ENCODE results near the gene PRM2.
A peak's percentile ranks its signal among the peaks of the same experiment; 100 is the strongest.

The PRM2 gene

DNA sequence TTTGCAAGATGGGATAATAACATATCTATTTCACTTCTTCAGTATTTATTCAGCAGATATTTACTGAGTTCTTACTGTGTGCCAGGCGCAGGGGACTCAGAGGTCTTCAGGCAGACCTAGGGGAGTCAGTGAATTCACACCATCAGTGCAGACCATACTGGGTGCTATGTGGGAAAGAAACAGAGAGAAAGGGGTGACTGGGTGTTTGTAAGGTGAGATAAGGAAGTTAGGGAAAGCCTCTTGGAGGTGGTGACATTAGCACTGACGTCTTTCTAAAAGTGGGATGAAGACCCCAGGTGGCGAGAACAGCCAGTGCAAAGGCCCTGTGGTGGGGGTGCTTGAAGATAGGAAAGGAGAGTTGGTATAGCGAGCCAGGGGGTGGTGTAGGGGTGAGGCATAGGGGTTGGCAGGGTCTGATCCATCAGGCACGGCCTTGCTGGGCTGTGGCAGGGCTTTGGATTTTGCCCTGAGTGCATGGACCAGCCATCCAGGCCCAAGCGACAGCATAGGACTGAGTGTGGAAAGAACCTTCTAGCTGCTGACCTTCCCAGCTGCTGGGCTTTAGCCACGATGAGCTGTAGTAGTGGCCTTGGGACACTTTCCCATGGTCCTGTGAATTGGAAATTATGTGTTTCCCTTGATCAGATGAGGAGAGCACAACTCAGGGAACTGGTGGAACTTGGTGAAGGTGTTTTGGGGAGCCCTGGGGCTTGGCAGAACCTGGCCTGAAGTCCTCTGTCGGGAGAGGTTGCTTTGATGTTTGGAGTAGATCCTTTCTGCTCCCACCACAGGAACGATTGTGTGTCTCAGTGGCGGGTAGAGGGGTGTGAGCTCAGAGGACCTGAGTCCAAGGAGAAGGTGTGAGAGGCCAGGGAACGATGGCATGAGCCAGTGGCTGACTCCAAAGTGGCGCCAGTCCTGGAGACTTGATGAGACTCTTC is 16.4 kb downstream of the PRM2 start:
- DNase-seq, result no peak

DNA sequence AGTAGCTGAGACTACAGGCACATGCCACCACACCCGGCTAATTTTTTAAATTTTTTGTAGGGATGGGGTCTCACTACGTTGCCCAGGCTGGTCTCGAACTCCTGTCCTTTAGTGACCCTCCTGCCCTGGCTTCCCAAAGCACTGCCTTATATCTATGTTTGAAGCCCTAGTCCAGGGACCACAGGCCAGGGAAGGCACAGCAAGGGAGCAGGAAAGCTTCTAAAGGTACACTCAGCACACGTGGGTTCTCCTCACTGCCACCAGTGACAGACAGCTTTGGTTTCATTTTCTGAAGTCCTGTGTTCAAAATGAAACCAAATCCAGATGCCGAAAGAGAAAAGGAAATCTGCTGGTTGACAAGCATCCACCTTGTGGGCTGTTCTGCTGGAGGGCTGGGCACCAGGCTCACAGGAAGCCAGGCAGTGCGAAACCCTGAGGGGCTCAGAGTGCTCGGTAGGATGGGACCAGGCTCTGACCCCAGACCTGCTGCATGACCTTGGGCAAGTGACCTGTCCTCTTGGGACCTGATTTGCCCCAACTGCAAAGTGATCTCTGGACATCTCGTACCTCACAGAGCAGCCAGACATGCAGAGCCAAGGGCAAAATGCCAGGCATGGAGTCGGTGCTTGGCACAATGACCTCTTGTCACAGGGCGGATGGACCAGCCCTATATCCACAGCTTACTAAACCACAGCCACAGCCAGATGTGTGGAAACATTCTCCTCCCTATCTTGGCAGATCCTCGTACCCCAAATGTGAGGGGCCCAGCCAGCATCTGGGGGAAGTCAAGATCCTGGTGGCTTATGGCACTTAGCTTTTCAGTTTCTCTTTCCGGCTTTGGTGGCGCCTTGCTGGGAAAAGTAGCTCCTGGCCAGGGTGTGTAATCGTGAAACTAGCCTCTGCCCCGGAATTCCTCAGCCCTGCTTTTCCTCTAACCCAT is 17.5 kb downstream of the PRM2 start:
- DNase-seq, result no peak

DNA sequence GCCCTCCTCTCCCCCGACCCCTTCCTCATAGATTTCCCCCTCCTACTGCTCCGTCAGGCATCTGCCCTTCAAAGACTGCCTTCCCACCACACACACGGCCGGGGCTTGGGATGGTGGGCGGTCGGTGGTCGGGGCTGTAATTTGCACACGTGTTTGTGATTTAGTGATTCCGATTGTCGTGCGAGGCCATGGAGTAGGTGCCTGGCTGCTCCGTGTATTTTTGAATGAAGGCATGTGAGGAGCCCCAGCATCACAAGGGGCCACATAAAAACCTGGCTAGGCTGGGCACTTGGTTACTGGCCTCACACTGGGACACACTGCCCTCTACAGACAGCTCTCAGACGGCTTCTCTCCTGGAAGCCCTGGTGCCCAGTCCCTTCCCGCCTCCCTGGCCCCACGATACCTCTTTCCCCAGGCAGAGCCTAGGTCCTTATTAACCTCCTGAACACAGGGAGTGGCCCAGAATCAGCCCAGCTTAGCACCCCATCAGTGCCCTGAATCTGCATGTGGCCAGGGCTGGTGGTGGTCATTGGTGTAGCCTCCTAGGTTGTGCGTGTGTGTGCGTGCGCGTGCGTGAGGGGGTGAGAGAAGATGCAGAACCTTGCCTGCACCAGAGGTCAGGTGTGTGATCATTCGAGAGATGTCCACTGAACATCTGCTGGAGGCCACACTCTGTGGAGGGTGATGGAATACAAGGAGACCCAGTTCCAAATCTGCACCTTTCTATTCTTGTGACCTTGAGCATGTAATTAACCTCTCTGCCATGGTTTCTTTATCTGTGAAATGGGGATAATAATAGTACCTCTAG is 18.9 kb downstream of the PRM2 start:
- DNase-seq, result peak; percentile 48

DNA sequence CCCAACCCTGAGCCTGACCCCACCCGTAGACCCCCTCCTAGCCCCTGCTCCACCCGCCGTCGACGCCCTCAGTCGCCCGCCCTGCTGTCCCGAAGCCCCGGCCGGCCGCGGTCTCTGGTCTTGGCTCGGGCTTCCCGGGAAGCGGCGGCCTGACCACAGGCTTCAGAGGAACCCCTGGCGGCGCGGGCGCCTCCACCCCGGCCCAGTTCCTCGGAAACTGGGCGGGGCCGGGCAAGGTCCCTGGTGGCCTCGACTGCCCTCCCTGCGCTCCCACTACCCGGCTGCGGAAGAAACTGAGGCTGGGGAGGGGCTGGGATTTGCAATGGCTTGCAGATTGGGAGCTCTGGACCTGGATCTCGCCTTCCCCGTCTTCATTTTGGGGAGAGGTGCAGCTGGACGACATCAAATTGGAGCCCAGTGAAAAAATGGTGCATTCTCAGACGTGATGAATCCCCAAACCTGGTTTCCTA is 19.6 kb downstream of the PRM2 start:
- DNase-seq, result no peak

DNA sequence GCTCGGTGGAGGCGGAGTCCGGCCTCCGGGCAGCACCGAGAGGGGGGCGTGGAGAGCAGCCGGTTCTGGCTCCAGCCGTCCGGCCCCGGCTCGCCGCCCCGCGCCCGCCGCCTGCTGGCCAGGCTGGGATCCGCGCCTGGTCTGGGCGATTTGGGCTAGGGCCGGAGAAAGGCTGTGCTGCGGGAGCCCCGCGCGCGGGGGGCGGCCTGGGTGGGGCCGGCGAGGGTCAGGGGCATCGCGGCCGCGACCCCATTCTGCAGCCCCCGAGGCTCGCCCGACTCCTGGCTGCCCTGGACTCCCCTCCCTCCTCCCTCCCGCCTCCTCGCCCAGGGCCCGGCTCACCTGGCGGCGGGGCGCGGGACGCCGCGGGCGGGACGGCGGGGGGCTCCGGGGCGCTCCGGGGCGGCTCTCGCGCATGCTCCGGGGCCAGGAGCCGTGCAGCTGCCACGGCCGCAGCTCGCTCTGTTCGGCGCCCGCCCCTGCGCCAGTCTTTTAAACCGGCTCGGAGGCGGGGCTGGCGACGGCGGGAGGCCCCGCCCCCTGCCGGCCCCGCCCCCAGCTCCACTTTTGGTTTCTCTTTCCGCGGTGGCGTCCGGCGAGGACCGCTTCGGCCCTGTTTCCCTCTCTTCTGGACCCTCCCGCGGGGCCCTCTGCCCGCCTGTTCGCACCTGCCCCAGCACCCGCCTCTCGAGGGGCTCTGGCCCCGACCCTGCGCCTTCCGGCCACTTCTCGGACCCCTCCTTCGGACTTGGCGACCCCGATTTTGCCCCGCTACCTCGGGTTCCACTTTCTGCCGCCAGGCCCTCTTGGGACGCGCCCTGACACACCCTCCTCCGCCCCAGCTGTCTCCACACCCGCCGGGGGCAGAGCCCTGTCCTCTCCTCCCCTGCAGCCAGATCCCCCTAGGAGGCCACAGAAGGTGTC is 20.3 kb downstream of the PRM2 start, which contains the start of gene SOCS1:
TSS of gene SOCS1 (minus strand) at position 468 of the 924 bp plus-strand sequence. CDS start 726 bp downstream, outside the sequence.
- peak; percentile 48 for DNase-seq

DNA sequence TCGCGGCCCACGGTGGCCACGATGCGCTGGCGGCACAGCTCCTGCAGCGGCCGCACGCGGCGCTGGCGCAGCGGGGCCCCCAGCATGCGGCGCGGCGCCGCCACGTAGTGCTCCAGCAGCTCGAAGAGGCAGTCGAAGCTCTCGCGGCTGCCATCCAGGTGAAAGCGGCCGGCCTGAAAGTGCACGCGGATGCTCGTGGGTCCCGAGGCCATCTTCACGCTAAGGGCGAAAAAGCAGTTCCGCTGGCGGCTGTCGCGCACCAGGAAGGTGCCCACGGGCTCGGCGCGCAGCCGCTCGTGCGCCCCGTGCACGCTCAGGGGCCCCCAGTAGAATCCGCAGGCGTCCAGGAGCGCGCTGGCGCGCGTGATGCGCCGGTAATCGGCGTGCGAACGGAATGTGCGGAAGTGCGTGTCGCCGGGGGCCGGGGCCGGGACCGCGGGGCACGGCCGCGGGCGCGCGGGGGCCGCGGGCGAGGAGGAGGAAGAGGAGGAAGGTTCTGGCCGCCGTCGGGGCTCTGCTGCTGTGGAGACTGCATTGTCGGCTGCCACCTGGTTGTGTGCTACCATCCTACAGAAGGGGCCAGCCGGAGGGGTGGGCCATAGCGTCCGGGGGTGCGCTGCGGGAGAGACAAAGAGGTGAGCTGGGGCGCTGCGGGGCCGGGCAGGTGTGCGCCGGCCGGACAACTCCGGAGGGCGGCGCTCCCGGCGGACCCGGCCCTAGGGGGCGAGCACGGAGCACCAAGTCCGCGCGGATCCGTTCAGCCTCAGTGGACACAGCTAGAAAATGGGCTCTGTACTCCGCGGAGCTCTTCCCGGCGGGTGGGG is 21.2 kb downstream of the PRM2 start:
- no peak for DNase-seq

DNA sequence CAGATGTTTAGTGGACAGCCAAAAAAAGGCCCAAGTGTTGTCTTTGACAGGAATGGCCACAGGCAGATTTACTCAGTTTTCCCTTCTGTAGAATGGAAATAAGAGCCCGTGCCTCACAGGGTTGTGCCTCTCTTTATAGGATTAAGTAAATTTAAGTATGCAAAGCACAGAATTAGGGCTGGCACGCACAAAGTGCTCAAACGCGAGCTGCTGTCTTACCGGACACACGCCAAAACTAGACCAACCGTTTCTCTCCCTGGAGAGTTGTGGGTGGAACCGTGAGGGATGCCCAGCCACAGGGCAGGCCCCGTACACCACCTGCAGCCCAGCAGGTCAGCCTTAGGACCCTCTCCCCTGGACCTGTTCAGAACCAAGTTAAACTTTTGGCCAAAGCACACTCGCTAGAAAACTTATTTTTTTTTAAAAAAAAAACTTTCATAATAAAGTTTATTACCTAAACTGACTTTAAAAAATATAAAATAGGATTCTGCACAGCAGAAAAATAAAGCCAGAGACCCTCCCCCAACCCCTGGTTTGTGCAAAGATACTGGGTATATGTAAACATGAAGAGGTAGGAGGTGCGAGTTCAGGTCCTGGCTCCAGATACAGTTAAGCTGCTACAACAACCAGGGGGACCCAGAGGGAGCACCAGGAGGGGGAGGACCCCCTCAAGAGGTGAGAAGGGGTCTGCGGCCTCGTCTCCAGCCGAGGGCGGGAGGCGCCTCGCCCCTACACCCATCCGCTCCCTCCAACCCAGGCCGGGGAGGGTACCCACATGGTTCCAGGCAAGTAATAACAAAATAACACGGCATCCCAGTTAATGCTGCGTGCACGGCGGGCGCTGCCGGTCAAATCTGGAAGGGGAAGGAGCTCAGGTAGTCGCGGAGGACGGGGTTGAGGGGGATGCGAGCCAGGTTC is 22.0 kb downstream of the PRM2 start:
- DNase-seq, result no peak

DNA sequence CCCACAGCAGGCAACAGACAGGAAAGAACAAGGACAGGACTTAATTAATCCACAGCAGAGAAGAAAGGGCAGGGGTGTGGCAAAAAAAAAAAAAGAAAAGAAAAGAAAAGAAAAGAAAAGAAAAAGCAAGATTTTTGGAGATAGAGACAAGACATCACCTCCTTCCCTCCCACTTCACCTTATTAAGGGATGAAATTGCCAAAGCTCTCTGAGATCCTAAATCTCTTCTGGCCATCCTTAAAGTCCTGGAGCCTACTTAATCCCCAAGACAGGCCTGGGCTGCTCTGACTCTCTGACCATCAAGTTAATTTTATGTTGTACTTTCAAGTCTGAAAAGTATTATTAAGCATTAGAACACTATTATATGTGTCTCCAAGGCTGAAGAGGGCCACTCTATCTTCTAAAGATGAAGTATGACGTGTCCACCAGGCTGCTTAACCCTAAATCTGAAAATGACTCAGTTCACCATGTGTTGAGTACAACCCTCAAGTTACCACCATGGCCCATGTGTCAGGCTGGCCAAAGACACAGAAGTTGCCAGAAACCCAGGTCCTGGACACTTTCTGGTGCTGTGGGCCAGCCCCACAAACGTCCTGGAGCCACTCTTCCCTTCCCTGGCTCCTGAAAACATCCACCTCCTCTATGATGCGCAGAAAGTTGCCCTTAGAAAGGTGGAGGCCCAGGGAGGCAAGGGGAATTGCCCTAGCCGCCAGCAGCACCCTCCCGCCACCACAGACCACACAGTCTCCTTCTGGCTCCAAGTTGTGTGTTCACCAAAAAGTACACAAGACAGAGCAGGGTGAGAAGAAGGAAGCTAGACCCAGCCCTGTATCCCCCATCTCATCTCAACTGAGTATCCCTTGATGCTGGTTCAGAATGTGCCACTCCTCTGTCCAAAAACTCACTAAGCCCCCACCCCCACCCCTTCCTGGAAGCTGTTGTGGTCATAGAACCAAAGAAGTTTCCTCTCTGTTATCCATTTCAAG is 23.0 kb downstream of the PRM2 start:
- DNase-seq, result no peak

DNA sequence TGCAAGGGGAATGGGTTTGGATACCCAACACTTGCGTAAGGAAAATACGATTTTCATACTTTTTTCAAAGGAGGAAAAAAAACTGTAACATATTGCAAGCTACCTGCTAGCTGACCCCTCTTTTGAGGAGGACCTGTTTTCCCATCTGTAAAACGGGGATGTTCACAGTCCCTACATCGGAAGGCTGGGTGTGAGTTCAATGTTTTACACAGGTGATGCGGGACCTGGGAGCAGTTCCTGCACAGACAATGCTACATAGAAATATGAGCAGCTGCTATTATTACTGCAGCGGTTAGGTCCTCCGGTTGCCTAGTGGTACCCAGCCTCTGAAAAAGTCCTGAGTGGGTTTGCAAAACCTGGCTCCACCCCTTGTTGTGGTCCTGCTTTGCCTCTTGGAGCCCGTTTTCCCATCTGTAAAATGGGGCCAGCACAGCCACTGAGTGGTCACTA is 23.8 kb downstream of the PRM2 start:
- no peak for DNase-seq

DNA sequence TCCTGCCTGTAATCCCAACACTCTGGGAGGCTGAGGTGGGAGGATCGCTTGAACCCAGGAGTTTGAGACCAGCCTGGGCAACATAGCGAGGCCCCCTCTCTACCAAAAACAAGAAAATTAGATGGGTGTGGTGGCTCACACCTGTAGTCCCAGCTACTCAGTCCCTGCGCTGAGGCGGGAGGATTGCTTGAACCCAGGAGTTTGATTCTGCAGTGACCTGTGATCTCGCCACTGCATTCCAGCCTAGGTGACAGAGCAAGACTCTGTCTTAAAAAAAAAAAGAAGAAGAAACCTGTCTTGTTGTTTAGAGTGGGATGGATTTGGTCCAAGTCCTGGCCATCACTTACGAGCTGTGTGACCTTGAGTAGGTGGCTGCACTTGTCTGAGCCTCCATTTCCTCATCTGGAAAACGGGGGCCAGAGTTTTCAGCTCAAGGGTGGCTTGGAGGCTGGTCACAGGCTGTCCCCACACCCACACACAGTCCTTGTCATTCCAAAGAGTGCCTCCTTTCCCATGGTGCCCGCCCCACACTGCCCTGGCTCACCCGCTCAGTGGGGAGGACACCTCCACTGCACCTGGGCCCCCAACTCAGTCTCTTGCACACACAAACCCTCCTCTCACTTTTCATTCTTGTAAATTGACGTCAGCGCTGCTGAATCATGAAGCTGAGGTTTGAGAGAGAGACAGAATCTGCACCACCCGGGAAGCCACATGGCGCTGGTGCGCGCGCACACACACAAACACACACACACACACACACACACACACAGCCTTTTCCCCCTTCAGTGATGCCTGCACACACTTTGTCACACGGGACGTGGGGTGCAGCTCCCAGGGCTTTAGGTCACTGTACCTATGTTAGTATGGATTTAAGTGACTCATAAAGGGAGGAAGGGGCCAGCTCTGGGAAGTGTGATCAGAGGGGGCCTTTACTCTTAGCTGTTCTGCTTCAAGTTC is 24.5 kb downstream of the PRM2 start:
- DNase-seq, result no peak

DNA sequence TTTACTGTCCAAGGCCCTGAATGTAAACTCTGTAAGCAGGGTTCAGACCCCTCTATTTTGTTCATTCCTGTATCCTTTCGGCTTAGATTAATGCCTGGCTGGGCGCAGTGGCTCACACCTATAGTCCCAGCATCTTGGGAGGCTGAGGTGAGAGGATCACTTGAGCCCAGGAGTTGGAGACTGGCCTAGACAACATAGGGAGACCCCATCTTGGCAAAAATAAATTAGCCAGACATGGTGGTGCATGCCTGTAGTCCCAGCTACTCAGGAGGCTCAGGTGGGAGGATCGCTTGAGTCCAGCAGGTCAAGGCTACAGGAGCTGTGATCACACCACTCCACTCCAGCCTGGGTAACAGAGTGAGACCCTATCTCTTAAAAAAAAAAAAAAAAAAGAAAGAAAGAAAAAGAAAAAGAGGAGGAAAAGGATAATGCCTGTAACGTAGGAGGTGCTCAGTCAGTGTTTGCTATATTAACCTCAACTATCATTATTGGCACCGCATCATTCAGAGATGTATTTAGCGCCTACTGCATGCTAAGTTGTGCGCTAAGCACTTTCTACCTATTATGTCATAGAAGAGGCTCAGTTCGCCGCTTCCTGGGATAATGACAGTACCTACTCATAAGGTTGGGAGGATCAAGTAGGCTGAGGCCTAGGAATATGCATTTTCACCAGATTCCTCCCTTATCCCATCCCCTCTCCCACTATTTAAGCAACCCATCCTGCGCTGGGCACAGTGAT is 25.3 kb downstream of the PRM2 start:
- DNase-seq, result no peak

DNA sequence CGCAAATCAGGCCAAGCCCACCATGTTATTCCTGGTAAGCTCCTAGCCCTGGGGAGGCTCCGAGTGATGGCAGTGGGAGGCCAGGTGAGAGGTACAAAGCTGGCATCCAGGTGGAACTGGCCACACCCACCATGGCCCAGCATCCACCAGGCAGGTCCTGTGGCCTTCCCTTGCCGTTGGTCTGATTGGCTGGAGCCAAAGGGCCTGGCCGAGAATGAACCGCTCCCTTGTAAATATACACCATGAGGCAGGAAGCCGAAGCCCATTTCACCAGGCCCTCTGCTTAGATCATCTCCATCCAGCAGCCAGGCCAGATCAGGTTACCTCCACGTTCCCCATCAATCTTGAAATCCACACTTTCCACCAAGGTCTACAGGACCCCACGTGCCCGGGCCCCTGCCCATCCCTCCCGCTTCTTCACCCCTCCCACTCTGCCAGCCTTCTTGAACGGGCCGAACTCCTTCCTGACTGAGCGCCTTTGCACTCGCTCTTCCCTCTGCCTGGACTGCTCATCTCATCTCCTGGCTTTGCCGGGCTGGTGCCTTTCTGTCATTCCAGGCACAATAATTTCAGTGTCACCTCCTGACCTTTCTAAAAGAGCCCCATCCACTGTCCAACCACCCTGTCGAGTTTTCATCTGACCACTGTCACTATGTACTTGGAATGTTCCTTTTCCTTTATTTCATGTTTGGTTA is 26.0 kb downstream of the PRM2 start:
- DNase-seq, result no peak

DNA sequence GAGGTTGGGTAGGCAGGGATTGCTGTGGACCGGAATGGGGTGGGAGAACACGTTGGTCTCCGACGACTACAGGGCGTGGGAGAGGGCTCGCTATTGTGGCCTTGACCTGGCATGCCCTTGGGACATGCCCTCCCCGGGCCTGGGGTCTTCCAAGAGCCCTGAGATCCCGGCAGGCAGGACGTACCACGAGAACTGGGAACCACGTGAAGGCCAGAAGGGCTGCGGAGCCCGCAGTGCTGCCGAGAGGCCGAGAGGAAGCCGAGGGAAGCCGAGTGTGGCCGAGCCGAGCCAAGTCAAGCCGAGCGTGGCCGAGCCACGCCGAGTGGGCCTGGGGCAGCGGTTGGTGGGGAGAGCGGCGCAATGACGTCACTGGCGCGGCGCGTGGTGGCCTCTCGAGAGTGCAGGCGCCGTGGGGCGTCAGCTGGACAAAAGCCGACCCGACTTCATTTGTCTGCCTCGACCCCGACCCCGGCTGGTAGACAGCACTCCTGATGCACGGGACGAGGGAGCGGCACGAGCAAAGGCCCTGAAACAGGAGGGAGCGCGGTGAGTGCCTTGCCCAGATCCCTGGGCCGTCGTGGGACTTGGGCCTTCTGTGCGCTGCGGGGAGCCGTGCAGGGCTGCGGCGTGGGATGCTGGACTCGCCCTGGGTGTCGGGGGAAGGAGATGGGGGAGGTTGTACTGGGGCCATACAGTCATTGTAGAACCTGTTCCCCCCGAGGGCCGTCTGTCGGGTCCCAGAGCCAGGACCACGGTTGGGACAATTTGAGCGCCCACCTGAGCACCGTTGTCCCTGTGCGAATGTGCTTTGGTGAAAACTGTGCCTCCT is 26.8 kb downstream of the PRM2 start:
- no peak for DNase-seq

DNA sequence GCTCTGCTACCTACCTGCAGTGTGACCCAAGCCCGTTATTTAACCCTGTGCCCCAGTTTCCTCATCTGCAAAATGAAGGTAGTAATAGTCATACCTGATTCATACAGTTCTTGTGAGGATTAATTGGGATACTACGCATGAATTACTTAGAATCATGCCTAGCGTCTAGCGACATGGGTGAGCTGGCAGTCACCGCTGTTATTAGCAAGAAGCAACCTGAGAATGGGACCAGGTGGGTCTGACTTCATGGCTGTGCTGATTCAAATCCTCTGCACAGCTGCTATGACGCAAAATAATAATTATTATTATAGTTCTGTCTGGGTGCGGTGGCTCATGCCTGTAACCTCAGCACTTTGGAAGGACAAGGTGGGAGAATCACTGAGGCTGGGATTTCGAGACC is 28.1 kb downstream of the PRM2 start:
- no peak for DNase-seq
